Prostate gland (tissue), 2 donors: ENCODE measurements around the gene MTA3. TPM values are rescaled to one million over a fixed set of nuclear protein-coding genes. Genes with fewer than 3 reads are reported as not detected.
"Not testable (repeated sequence)": the region's sequence is repeated elsewhere in the genome, so short reads cannot be mapped to it uniquely, and the experiment has no call there.

Experiments used
- DNase-seq: peaks from one replicate; pipeline ENCODE4 v3.0.0-alpha.2; 2019; ENCODE audit warnings: low spot score
- H3K27ac ChIP-seq, 2 donors: fragments of 200-600 bp; sonication (generic); 2 replicates each; pipeline ENCODE4 v1.5.1; 2017 to 2019
- H3K27me3 ChIP-seq: fragments of 200-600 bp; sonication (generic); replicated peaks from 2 replicates; pipeline ENCODE4 v1.5.1; 2019; ENCODE audit not compliant: insufficient read depth
- H3K36me3 ChIP-seq, 2 donors: fragments of 200-600 bp; sonication (generic); 1 replicate in 1 of 2; 2 replicates in 1 of 2; pipeline versions ENCODE4 v1.5.1 to v1.8.1; 2017 to 2019
- H3K4me1 ChIP-seq: fragments of 200-600 bp; sonication (generic); replicated peaks from 2 replicates; pipeline ENCODE4 v1.5.1; 2019
- H3K4me3 ChIP-seq, 2 donors: fragments of 200-600 bp; sonication (generic); 2 replicates each; pipeline ENCODE4 v1.5.1; 2017 to 2019
- H3K9me3 ChIP-seq: fragments of 200-600 bp; sonication (generic); 2 replicates; pipeline ENCODE4 v1.5.1; 2017
- POLR2A ChIP-seq: fragments of 450-650 bp; IDR thresholded peaks from one replicate; pipeline ENCODE4 v1.6.1; 2016; ENCODE audit warnings: antibody characterized with exemption, mild to moderate bottlenecking
- POLR2AphosphoS5 ChIP-seq: sonication (generic); formaldehyde crosslinking; IDR thresholded peaks from one replicate; pipeline ENCODE4 v1.6.1; 2017; ENCODE audit warnings: antibody characterized with exemption
- WGBS: methylation state at CpG from one replicate; pipeline ENCODE4 v1.1.5; 2018; 5-methylcytosine and 5-hydroxymethylcytosine counted together
- intact Hi-C: fragments of 100-400 bp; cut with DNase I; formaldehyde crosslinking; loops from one replicate; pipeline ENCODE4 v1.14.2; 2022
- total RNA-seq, 2 donors: library from RNA; depleted of rRNA; stranded (reverse); fragments of >200 nt; gene quantifications; one replicate each; pipeline ENCODE4 v1.1.0, GENCODE V29; 2016
- TF ChIP-seq, protein P1 (sequence below), 4 experiments: fragments of 200-600 bp in 2 of 4; fragments of 450-650 bp in 2 of 4; sonication (generic) in 2 of 4; IDR thresholded peaks; 1 replicate in 3 of 4; 2 replicates in 1 of 4; pipeline ENCODE4 v1.5.1; 2016 to 2019; ENCODE audit warnings: antibody characterized with exemption in 4 of 4, mild to moderate bottlenecking in 2 of 4, moderate library complexity in 2 of 4

The MTA3 gene
- total RNA-seq, 2 donors from 2014 or later = 23.6 to 53.4 TPM

DNA sequence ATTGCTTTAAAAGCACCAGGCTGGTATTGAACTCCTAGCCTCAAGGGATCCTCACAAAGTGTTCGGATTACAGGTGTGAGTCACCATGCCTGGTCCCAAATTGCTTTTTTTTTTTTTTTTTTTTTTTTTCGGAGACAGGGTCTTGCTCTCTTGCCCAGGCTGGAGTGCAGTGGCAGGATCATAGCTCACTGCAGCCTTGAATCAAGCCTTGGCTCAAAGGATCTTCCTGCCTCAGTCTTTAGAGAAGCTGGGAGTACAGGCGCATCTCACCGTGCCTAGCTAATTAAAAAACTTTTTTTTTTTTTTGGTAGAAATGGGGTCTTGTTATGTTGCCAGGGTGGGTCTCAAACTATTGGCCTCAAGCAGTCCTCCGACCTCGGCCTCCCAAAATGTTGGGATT is 12.8 kb downstream of the MTA3 start:
- Histone ChIP-seq H3K27ac (no peak overlapping the region), H3K36me3 (no peaks in the 10 kb centered on the region), H3K4me1 (no peaks in the 10 kb centered on the region), H3K27me3 (no peaks in the 10 kb centered on the region), H3K9me3 (no peaks in the 10 kb centered on the region), H3K4me3 (no peak overlapping the region)
- DNase-seq = no peak
- TF ChIP-seq POLR2A (no peak), POLR2AphosphoS5 (no peak)
- TF ChIP-seq, protein P1, sequence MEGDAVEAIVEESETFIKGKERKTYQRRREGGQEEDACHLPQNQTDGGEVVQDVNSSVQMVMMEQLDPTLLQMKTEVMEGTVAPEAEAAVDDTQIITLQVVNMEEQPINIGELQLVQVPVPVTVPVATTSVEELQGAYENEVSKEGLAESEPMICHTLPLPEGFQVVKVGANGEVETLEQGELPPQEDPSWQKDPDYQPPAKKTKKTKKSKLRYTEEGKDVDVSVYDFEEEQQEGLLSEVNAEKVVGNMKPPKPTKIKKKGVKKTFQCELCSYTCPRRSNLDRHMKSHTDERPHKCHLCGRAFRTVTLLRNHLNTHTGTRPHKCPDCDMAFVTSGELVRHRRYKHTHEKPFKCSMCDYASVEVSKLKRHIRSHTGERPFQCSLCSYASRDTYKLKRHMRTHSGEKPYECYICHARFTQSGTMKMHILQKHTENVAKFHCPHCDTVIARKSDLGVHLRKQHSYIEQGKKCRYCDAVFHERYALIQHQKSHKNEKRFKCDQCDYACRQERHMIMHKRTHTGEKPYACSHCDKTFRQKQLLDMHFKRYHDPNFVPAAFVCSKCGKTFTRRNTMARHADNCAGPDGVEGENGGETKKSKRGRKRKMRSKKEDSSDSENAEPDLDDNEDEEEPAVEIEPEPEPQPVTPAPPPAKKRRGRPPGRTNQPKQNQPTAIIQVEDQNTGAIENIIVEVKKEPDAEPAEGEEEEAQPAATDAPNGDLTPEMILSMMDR (IDR thresholded peaks at IDR 0.05) = no peak
- WGBS = 97% methylated on average over 6 of the region's 6 CpGs
- intact Hi-C loops = no loop called here

DNA sequence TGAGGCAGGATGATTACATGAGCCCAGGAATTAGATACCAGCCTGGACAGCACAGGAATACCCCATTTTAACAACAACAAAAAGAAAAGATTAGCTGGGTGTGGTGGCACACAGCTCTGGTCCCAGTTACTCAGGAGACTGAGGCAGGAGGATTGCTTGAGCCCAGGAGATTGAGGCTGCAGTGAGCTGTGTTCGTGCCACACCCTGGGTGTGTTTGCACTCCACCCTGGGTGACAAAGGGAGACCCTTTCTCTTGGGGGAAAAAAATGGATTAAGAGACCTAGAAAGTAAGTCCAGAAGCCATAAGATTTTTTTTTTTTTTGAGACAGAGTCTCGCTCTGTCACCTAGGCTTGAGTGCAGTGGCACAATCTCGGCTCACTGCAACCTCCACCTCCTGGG is 16.2 kb downstream of the MTA3 start:
- H3K27ac ChIP-seq = not testable (repeated sequence)

GRCh38 chr2:42585779-42586178 is 17.3 kb downstream of the MTA3 start:
- Histone ChIP-seq H3K4me1 (no peaks in the 10 kb centered on the region), H3K27me3 (no peaks in the 10 kb centered on the region), H3K4me3 (no peak overlapping the region), H3K36me3 (no peaks in the 10 kb centered on the region), H3K9me3 (no peaks in the 10 kb centered on the region), H3K27ac (no peak overlapping the region)
- TF ChIP-seq, protein P1 (IDR thresholded peaks at IDR 0.05) = no peak
- TF ChIP-seq POLR2AphosphoS5 (no peak), POLR2A (no peak)
- no peak for DNase-seq
- intact Hi-C loops = no loop called here
- WGBS = 82% methylated on average over 4 of the region's 4 CpGs

More for the DNA sequence above, 16.2 kb downstream of the MTA3 start:
- H3K4me1 ChIP-seq, H3K4me3 ChIP-seq, H3K27me3 ChIP-seq, H3K36me3 ChIP-seq, H3K9me3 ChIP-seq, intact Hi-C loops, DNase-seq: not testable (repeated sequence)
- 96% methylated on average over 3 of the region's 3 CpGs for WGBS

DNA sequence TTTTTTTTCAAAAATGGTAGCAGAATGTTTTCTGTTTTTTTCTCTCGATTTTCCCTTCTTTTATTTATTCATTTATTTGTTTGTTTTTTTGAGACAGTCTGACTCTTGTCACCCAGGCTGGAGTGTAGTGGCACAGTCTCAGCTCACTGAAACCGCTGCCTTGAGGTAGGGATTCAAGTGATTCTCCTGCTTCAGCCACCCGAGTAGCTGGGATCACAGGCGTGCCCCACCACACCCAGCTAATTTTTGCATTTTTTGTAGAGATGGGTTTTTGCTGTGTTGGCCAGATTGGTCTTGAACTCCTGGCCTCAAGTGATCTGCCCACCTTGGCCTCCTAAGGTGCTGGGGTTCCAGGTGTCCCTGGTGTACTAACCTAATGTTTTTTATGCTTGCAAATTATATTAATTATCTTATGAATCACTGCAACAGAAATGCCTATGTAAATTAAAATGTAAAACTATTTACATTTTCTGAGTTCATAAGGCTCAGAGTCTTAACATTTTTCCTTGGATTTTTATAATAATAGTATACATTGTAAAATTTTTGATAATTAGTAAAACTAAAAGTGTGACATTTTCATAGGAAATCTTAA is 19.2 kb downstream of the MTA3 start:
- H3K9me3 ChIP-seq = no peaks in the 10 kb centered on the region
- DNase-seq = no peak
- WGBS = 95% methylated on average over 4 of the region's 4 CpGs

GRCh38 chr2:42588121-42588520 is 19.7 kb downstream of the MTA3 start:
- H3K9me3 ChIP-seq = no peaks in the 10 kb centered on the region
- intact Hi-C loops = no loop called here
- WGBS = 97% methylated on average over 1 of the region's 1 CpG
- H3K4me1 ChIP-seq = no peaks in the 10 kb centered on the region
- no peak for DNase-seq
- TF ChIP-seq, protein P1 (IDR thresholded peaks at IDR 0.05) = no peak
- TF ChIP-seq POLR2AphosphoS5 (no peak), POLR2A (no peak)
- no peak overlapping the region for H3K4me3 ChIP-seq
- H3K27me3 ChIP-seq = no peaks in the 10 kb centered on the region
- no peaks in the 10 kb centered on the region for H3K36me3 ChIP-seq
- no peak overlapping the region for H3K27ac ChIP-seq

More for the DNA sequence above, 19.2 kb downstream of the MTA3 start:
- Histone ChIP-seq H3K27ac (no peak overlapping the region), H3K4me3 (no peak overlapping the region), H3K36me3 (no peaks in the 10 kb centered on the region), H3K4me1 (no peaks in the 10 kb centered on the region), H3K27me3 (no peaks in the 10 kb centered on the region)
- TF ChIP-seq, protein P1 (IDR thresholded peaks at IDR 0.05) = no peak
- TF ChIP-seq POLR2A (no peak), POLR2AphosphoS5 (no peak)
- intact Hi-C loops = no loop called here
